ENCODE data around the gene SCYL1.
"Not testable (repeated sequence)": the region's sequence is repeated elsewhere in the genome, so short reads cannot be mapped to it uniquely, and the experiment has no call there.

The SCYL1 gene

DNA sequence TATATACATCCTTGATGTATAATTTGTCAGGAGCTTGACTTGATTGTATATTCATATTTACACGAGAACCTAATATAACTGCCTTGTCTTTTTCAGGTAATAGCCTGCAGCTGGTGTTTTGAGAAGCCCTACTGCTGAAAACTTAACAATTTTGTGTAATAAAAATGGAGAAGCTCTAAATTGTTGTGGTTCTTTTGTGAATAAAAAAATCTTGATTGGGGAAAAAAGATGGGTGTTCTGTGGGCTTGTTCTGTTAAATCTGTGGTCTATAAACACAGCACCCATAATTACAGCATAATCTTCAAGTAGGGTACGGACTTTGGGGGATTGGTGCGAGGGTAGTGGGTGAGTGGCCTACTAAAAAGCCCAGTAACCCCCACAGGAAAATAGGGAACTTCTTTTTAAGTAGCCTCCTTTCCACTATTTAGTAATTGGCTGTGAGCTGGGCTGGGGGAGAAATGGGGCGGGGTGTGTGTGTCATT lies 18.6 kb upstream of the SCYL1 start:
- no peak for DNase-seq

DNA sequence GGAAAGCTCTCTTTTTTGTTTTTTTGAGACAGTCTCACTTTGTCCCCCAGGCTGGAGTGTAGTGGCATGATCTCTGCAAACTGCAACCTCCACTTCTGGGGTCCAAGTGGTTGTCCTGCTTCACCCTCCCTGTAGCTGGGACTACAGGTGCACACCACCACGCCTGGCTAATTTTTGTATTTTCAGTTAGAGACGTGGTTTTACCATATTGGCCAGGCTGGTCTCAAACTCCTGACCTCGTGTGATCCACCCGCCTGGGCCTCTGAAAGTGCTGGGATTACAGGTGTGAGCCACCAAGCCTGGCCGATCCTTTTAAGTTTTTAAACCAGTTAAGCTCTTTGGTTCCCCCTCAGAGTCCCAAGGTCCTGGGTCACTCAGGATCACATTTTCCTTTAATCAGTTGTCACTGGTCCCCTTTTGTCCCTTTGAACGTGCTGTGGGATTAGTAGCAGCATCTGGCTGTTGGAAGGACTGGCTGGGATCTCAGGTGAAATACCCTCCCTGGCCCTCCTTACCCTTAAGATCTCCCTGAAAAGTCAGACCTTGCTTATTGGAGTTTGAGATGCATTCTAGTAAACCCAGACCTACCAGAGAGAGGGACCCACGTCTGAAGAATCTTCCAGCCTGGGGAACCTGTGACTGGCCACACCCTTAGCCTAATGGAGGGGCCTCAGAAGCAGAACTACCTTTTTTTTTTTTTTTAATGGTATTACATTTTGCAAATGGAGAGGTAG lies 17.9 kb upstream of the SCYL1 start:
- DNase-seq = no peak

DNA sequence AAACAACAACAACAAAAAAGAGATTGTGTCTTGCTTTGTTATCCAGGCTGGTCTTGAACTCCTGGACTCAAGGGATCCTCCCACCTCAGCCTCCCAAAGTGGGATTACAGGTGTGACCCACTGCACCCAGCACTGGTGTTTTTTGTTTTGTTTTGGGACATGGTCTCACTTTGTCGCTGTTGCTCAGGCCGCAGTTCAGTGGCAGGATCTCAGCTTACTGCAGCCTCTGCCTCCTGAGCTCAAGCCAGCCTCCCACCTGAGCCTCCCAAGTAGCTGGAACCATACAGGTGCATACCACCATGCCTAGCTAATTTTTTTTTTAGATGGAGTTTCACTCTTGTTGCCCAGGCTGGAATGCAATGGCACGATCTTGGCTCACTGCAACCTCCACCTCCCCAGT lies 12.6 kb upstream of the SCYL1 start:
- DNase-seq = not testable (repeated sequence)

DNA sequence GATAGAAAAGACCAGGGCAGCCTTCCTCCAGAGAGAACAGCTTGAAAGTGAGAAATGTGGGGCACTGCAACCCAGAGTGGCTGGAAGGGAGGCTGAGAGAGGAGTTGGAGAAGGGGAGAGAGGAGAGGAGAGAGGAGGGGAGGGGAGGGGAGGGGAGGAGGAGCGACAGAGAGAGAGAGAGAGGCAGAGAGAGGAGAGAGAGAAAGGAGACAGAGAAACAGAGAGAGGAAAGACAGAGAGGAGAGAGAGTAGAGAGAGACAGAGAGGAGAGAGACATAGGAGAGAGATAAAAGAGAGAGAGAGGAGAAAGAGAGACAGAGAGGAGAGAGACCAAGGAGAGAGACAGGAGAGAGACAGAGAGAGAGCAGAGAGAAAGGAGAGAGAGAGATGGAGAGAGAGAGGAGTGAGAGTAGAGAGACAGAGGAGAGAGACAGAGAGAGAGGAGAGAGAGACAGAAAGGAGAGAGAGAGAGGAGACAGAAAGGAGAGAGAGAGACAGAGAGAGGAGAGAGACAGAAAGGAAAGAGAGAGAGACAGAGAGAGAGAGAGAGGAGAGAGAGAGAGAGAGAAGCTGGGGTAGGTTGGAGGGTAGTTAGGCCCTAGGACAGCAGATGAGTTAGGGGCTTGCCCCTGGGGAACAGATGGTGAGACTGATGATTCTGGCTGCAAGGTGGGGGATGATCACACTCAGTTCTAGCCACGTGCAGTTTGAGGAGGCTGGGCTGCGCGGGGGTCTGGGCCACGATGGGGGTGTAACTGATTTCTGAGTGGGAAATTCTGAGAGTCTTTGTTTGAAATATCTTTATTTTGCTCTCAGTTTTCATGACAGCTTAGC lies 8.5 kb upstream of the SCYL1 start:
- no peak for DNase-seq

DNA sequence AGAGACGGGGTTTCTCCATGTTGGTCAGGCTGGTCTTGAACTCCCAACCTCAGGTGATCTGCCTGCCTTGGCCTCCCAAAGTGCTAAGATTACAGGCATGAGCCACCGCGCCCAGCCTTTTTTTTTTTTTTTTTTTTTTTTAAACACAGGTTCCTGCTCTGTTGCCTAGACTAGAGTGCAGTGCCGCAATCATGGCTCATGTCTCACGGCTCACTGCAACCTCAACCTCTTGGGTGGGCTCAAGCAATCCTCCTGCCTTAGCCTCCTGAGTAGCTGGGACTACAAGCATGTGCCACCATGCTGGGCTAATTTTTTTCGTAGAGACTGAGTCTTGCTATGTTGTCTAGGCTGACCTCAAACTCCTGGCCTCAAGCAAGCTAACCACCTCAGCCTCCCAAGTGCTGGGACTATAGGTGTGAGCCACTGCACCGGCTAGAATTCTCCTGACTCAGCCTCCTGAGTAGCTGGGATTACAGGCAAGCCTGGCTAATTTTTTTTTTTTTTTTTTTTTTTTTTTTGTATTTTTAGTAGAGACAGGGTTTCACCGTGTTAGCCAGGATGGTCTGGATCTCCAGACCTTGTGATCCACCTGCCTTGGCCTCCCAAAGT lies 5.8 kb upstream of the SCYL1 start:
- not testable (repeated sequence) for DNase-seq

DNA sequence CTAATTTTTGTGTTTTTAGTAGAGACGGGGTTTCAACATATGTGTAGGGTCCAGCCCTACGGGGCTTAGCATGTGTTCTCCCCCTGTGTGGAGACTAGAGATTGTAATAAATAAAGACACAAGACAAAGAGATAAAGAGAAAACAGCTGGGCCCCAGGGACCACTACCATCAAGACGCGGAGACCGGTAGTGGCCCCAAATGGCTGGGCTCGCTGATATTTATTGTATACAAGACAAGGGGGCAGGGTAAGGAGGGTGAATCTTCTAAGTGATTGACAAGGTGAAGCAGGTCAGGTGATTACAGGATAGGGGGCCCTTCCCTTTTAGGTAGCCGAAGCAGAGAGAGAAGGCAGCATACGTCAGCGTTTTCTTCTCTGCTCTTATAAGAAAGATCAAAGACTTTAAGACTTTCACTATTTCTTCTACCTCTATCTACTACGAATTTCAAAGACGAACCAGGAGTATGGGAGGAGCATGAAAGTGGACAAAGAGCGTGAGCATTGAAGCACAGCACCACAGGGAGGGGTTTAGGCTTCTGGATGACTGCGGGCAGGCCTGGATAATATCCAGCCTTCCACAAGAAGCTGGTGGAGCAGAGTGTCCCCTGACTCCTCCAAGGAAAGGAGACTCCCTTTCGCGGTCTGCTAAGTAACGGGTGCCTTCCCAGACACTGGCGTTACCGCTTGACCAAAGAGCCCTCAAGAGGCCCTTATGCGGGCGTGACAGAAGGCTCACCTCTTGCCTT lies 2.9 kb upstream of the SCYL1 start:
- not testable (repeated sequence) for DNase-seq

DNA sequence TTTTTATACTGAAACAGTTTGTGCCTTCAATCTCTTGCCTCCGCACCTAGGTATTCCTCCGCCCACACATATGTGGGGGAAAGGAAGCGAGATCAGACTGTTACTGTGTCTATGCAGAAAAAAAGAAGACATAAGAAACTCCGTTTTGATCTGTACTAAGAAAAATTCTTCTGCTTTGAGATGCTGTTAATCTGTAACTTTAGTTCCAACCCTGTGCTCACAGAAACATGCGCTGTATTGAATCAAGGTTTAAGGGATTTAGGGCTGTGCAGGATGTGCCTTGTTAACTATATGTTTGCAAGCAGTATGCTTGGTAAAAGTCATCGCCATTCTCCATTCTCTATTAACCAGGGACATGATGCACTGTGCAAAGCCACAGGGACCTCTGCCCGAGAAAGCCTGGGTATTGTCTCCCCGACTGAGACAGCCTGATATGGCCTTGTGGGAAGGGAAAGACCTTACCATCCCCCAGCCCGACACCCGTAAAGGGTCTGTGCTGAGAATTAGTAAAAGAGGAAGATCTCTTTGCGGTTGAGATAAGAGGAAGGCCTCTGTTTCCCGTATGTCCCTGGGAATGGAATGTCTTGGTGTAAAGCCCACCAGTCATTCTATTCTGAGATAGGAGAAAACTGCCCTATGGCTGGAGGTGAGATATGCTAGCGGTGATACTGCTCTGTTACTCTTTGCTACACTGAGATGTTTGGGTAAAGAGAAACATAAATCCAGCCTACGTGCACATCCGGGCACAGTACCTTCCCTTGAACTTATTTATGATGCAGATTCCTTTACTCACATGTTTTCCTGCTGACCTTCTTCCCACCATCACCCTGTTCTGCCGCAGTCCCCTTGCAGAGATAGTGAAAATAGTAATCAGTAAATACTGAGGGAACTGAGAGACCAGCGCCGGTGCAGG lies 1.9 kb upstream of the SCYL1 start:
- not testable (repeated sequence) for DNase-seq

DNA sequence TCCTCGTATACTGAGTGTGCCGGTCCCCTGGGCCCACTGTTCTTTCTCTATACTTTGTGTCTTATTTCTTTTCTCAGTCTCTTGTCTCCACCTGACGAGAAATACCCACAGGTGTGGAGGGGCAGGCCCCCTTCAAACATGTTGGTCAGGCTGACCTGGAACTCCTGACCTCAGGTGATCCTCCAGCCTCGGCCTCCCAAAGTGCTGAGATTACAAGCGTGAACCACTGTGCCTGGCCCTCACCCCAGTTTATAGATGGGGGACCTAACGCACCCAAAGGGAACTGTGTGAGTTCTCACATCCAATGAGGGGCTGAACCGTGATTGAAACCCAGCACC lies 1.3 kb upstream of the SCYL1 start:
- DNase-seq = not testable (repeated sequence)

DNA sequence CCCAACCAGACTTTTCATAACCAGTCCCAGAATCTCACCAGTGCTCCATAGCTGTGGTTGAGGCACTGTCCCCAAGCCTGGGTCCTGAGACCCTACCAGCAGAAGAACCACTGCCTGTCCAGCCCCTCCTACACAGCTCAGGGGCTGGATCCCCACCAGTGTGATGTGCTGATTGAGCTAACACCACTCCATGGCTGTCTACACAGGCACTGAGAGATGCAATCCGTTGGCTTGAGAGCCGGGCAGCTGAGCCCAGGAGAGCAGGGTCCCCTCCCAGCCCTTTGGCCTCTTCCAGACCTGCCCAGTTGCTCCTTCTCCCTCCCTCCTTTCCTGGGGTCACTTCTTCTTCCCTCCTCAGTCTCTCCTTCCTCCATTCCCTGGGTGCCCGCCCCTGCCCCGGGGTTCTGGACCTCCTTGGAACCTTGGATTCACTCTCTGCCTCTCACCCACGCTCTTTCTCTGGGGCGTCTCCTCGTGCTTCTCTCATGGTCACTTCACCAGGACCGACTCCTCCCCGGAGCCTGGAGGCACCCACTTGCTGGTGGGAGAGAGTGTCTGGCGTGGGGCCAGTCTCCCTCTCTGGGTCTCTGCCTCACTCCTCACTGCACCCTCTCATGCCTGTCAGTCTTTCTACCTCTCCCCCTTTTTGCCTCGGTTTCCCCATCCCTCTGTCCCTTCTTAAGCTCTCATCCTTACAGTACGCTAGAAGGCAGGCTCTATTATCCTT lies 706 bp upstream of the SCYL1 start:
- DNase-seq = no peak

DNA sequence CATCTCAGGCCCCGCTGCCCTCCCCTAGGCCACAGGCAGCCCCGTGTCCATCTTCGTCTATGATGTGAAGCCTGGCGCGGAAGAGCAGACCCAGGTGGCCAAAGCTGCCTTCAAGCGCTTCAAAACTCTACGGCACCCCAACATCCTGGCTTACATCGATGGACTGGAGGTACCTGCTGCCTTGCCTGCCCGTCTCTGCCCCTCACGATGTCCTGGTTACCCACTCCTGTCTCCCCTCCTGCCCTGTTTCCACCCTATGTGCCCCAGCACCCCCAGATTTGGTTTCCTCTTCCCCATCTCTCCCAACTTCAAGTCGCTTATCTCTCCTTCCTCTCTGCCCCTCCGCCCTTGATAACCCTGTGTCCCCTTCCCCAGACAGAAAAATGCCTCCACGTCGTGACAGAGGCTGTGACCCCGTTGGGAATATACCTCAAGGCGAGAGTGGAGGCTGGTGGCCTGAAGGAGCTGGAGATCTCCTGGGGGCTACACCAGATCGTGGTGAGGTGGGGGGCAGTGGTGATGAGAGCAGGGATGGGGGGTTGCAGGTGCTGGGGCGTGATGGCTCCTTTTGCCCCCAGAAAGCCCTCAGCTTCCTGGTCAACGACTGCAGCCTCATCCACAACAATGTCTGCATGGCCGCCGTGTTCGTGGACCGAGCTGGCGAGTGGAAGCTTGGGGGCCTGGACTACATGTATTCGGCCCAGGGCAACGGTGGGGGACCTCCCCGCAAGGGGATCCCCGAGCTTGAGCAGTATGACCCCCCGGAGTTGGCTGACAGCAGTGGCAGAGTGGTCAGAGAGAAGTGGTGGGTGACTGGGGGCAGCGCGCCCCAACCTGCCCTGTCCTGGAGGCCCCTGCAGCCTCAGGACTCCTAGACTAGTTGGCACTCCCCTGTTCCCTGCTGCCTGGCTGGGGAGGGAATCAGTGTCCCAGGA lies 930 bp downstream of the SCYL1 start:
- DNase-seq = no peak

DNA sequence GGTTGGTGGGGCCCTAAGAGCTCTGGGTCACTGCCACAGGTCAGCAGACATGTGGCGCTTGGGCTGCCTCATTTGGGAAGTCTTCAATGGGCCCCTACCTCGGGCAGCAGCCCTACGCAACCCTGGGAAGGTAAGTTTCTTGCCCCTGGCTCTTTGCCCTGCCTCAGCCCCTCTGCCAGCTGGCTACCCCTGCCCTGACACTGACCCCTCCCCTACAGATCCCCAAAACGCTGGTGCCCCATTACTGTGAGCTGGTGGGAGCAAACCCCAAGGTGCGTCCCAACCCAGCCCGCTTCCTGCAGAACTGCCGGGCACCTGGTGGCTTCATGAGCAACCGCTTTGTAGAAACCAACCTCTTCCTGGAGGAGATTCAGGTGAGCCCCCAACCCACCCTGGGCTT lies 1.9 kb downstream of the SCYL1 start:
- DNase-seq = no peak

DNA sequence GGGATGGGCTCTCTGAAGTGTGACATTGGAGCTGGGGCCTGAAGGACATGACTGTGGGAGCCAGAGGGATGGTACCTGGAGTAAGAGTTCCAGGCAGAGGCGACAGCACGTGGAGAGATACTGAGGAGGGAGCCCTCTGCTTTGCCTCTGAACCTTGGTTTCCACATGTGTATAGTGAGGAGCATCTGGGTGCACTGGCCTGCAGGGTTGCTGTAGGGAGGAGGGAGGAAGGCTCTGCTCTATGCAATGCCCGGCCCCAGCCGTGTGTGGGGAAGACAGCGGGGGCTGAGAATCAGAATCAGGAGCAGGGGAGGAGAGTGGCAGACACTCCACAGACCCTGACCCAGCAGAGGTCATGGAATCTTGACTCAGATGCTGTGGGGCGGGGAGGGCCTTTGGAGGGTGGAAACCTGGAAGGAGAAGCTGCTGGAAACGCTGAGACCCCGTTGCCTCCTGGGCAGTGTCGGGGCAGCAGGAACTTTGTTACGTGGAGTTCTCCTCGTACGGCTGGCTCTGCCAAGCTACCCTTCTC lies 4.0 kb downstream of the SCYL1 start:
- DNase-seq = no peak

DNA sequence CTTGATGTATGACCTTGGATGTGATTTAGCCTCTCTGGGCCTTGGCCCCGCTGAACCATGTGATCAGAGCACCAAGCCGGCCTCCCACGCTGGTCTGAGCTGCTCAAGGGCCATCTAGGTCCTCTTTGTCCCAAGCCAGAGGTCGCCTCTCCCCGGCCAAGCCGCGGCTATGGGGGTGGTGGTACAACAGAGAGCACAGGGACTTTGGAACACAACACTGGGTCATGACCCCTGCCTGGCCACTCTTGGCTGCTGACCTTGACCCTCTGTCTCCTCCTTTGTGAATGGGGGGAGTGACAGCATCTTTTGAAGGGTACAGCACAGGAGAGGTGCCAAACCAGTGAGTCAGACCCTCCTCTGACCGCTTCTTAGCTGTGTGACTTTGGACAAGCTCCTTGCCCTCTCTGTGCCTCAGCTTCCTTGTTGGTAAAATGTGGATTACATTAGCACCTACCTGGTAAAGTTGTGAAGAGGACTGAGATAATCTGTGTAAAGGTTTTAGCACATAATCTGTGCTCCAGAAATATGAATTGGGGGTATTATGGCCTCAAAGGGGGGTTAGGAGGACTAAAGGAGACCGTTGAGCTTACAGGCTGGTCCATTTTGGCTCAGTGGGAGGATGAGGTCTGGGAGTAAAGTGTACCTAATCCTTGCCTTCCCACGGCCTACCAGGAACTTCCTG lies 4.7 kb downstream of the SCYL1 start:
- DNase-seq = no peak

DNA sequence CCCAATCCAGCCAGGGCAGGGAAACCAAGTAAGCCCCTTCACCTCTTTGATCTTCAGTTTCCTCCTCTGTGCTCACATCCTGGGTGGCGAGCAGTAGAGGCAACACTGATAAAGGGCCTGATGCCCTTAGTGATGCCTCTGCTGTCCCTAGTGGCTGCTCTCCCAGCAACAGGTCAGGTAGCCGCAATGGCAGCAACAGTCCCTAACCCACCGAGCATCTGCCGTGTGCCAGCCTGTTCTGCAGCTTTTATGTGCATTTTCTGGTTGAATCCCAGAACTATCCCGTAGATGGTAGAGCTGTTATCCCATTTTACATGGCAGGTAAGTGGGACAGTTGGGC lies 5.2 kb downstream of the SCYL1 start:
- no peak for DNase-seq

DNA sequence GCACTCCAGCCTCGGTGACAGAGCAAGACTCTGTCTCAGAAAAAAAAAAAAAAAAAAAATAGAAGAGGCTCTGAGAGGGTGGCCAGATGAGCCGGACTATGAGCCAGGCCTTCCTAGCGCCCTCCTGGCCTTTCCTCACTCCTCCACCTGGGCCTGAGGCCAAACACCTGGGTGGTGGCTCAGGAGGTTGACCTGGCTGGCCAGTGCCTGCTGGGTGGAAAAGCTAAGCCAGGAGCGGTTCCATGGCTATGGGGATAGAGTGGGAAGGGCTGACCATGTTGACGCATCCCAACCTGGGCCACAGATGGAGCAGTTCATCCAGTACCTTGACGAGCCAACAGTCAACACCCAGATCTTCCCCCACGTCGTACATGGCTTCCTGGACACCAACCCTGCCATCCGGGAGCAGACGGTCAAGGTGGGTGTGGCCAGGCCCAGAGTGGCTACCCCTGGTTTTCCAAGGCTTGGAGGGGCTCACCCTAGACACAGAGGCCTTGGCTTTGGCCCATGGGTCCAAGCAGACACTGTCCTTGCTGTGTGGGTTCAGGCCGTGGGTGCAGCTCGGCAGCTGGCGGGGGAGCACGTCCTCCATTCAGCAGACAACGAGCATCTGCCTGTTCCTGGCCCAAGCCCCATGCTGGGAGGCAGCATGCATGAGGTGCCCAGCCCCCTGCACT lies 7.6 kb downstream of the SCYL1 start:
- DNase-seq = no peak

DNA sequence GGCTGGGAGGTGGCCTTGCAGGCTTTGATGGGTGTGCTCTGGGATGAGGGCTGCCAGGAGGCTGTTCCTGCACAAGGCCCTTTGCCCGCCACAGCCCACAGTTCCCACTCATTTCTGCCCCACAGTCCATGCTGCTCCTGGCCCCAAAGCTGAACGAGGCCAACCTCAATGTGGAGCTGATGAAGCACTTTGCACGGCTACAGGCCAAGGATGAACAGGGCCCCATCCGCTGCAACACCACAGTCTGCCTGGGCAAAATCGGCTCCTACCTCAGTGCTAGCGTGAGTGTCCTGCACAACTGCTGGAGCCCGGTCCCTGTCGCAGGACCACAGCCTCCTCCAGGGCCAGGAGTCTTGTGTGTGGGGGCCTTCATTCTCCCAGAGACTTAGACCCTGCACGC lies 10.2 kb downstream of the SCYL1 start:
- DNase-seq = no peak

DNA sequence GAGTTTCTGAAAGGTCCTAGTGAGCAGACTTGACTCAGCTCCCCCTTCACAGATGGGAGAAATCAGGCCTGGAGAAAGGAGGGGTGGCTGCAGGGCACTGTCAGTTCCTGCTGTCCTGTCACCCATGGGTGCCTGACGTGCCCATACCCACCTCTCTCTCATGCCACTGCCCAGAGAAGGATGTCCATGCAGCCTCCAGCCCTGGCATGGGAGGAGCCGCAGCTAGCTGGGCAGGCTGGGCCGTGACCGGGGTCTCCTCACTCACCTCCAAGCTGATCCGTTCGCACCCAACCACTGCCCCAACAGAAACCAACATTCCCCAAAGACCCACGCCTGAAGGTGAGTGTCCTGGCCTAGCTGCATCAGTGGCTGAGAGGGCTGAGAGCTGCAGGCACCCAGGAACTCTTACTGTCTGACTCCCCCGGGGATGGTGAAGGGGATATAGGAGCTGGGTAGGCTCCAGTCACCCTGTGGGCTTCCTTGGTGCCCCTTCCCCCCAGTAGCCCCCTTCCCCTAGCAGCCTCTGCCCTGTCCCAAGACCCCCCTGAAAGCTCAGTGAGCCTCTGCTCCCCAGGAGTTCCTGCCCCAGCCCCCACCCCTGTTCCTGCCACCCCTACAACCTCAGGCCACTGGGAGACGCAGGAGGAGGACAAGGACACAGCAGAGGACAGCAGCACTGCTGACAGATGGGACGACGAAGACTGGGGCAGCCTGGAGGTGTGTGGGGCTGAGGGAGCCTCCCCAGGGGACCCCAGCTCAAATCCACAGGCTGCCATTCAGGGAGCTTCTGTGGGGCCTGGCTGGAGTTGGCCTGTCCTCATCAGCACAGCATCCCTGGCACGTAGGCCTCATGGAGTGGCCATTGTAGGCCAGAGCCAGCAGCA lies 11.8 kb downstream of the SCYL1 start:
- no peak for DNase-seq

DNA sequence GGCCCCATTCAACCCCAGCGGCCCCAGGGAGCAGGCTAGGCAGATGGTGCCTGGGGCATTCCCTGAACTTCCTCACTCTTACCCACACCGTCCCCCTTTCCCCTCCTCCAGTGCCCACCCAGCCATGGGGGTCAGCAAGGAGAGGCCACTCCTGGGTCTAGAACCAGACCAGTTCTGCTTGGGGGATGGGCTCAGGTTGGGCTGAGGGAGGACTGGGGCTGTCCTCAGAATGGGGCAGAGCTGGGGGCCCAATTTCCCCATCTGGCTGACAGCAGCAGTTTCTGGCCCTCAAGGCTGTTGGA lies 12.4 kb downstream of the SCYL1 start:
- DNase-seq = no peak
